Measurements from ENCODE around the gene SAMD11.

- TF ChIP-seq, protein P1, sequence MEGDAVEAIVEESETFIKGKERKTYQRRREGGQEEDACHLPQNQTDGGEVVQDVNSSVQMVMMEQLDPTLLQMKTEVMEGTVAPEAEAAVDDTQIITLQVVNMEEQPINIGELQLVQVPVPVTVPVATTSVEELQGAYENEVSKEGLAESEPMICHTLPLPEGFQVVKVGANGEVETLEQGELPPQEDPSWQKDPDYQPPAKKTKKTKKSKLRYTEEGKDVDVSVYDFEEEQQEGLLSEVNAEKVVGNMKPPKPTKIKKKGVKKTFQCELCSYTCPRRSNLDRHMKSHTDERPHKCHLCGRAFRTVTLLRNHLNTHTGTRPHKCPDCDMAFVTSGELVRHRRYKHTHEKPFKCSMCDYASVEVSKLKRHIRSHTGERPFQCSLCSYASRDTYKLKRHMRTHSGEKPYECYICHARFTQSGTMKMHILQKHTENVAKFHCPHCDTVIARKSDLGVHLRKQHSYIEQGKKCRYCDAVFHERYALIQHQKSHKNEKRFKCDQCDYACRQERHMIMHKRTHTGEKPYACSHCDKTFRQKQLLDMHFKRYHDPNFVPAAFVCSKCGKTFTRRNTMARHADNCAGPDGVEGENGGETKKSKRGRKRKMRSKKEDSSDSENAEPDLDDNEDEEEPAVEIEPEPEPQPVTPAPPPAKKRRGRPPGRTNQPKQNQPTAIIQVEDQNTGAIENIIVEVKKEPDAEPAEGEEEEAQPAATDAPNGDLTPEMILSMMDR (IDR thresholded peaks at IDR 0.05) = no peak
- TF ChIP-seq POLR2A (IDR thresholded peaks at IDR 0.05) = no peak
These were observed 35.4 kb downstream of the SAMD11 start, which contains the start of gene NOC2L for GRCh38 chr1:958823-959730.
